Measurements from ENCODE around the gene PFDN2. TPM values are rescaled to one million over a fixed set of nuclear protein-coding genes. Genes with fewer than 3 reads are reported as not detected.

Gene PFDN2
- total and polyA plus RNA-seq, 2 experiments from 2014 or later = 103 to 137 TPM

Other genes with a start within 250 kb of the PFDN2 start
- gene ITLN1, start 232.9 kb downstream of the PFDN2 start, total RNA-seq = 0.21 TPM in 1 of 2 replicates, not detected in the other
- gene ITLN1, start 232.9 kb downstream of the PFDN2 start, polyA plus RNA-seq = 0.34 TPM in 1 of 2 replicates, not detected in the other
- not detected in 2 replicates for gene ITLN2, start 163.2 kb downstream of the PFDN2 start, total RNA-seq
- not detected in 2 replicates for gene ITLN2, start 163.2 kb downstream of the PFDN2 start, polyA plus RNA-seq
- gene F11R, start 96.9 kb downstream of the PFDN2 start, total RNA-seq = 68.1 and 93.7 TPM in 2 replicates
- gene F11R, start 96.9 kb downstream of the PFDN2 start, polyA plus RNA-seq = 90.1 and 139 TPM in 2 replicates
- 262 and 347 TPM in 2 replicates for gene TSTD1, start 79.1 kb downstream of the PFDN2 start, total RNA-seq
- 393 and 448 TPM in 2 replicates for gene TSTD1, start 79.1 kb downstream of the PFDN2 start, polyA plus RNA-seq
- 110 and 127 TPM in 2 replicates for gene USF1, start 72.1 kb downstream of the PFDN2 start, total RNA-seq
- gene USF1, start 72.1 kb downstream of the PFDN2 start, polyA plus RNA-seq = 33.7 and 45.5 TPM in 2 replicates
- not detected in 2 replicates for gene ARHGAP30, start 48.1 kb downstream of the PFDN2 start, total RNA-seq
- 1.8 and 1.9 TPM in 2 replicates for gene ARHGAP30, start 48.1 kb downstream of the PFDN2 start, polyA plus RNA-seq
- gene NECTIN4, start 28.5 kb downstream of the PFDN2 start, total RNA-seq = not detected in 2 replicates
- gene NECTIN4, start 28.5 kb downstream of the PFDN2 start, polyA plus RNA-seq = not detected in 2 replicates
- 36.5 and 42.4 TPM in 2 replicates for gene KLHDC9, start 19.7 kb downstream of the PFDN2 start, total RNA-seq
- 41.2 and 48.7 TPM in 2 replicates for gene KLHDC9, start 19.7 kb downstream of the PFDN2 start, polyA plus RNA-seq
- gene NIT1, start 68 bp upstream of the PFDN2 start, total RNA-seq = 60.7 and 65.9 TPM in 2 replicates
- 64.6 and 92.6 TPM in 2 replicates for gene NIT1, start 68 bp upstream of the PFDN2 start, polyA plus RNA-seq
- gene DEDD, start 14.6 kb upstream of the PFDN2 start, total RNA-seq = 28.1 and 36.5 TPM in 2 replicates
- gene DEDD, start 14.6 kb upstream of the PFDN2 start, polyA plus RNA-seq = 30.8 and 35.5 TPM in 2 replicates
- gene UFC1, start 35.9 kb upstream of the PFDN2 start, total RNA-seq = 51.2 and 61.2 TPM in 2 replicates
- 122 and 124 TPM in 2 replicates for gene UFC1, start 35.9 kb upstream of the PFDN2 start, polyA plus RNA-seq
- gene USP21, start 41.5 kb upstream of the PFDN2 start, total RNA-seq = 18.7 and 19.6 TPM in 2 replicates
- gene USP21, start 41.5 kb upstream of the PFDN2 start, polyA plus RNA-seq = 48.8 and 59.9 TPM in 2 replicates
- gene PPOX, start 48.4 kb upstream of the PFDN2 start, total RNA-seq = 35.4 and 53.8 TPM in 2 replicates
- 67.0 and 67.1 TPM in 2 replicates for gene PPOX, start 48.4 kb upstream of the PFDN2 start, polyA plus RNA-seq
- gene B4GALT3, start 59.5 kb upstream of the PFDN2 start, total RNA-seq = 31.3 and 36.9 TPM in 2 replicates
- 44.7 and 54.7 TPM in 2 replicates for gene B4GALT3, start 59.5 kb upstream of the PFDN2 start, polyA plus RNA-seq
- gene ADAMTS4, start 81.0 kb upstream of the PFDN2 start, total RNA-seq = 0.88 and 4.0 TPM in 2 replicates
- 1.9 and 3.5 TPM in 2 replicates for gene ADAMTS4, start 81.0 kb upstream of the PFDN2 start, polyA plus RNA-seq
- gene NDUFS2, start 84.3 kb upstream of the PFDN2 start, total RNA-seq = 183 and 204 TPM in 2 replicates
- gene NDUFS2, start 84.3 kb upstream of the PFDN2 start, polyA plus RNA-seq = 346 and 367 TPM in 2 replicates
- gene FCER1G, start 97.3 kb upstream of the PFDN2 start, total RNA-seq = not detected in 2 replicates
- gene FCER1G, start 97.3 kb upstream of the PFDN2 start, polyA plus RNA-seq = 0.50 TPM in 1 of 2 replicates, not detected in the other
- gene APOA2, start 105.6 kb upstream of the PFDN2 start, total RNA-seq = 1.0 TPM in 1 of 2 replicates, not detected in the other
- 3.1 TPM in 1 of 2 replicates, not detected in the other for gene APOA2, start 105.6 kb upstream of the PFDN2 start, polyA plus RNA-seq
- gene TOMM40L, start 108.0 kb upstream of the PFDN2 start, total RNA-seq = 12.5 and 21.6 TPM in 2 replicates
- gene TOMM40L, start 108.0 kb upstream of the PFDN2 start, polyA plus RNA-seq = 12.6 and 13.6 TPM in 2 replicates
- 0.33 TPM in 1 of 2 replicates, not detected in the other for gene NR1I3, start 120.2 kb upstream of the PFDN2 start, total RNA-seq
- gene NR1I3, start 120.2 kb upstream of the PFDN2 start, polyA plus RNA-seq = not detected in 2 replicates
- gene PCP4L1, start 140.7 kb upstream of the PFDN2 start, total RNA-seq = 0.14 and 0.21 TPM in 2 replicates
- gene PCP4L1, start 140.7 kb upstream of the PFDN2 start, polyA plus RNA-seq = not detected in 2 replicates
- gene MPZ, start 191.9 kb upstream of the PFDN2 start, total RNA-seq = 0.35 and 0.77 TPM in 2 replicates
- 0.48 and 0.66 TPM in 2 replicates for gene MPZ, start 191.9 kb upstream of the PFDN2 start, polyA plus RNA-seq
- 19.5 and 22.5 TPM in 2 replicates for gene SDHC, start 196.3 kb upstream of the PFDN2 start, total RNA-seq
- 275 and 333 TPM in 2 replicates for gene SDHC, start 196.3 kb upstream of the PFDN2 start, polyA plus RNA-seq
- gene CFAP126, start 249.8 kb upstream of the PFDN2 start, total RNA-seq = not detected in 2 replicates
- gene CFAP126, start 249.8 kb upstream of the PFDN2 start, polyA plus RNA-seq = not detected in 2 replicates